Mesendoderm (in vitro differentiated cells): ENCODE data around the gene SELENON.

Source experiments
- DNase-seq: peaks from one replicate; pipeline ENCODE4 v3.0.0; 2013
- H2AK5ac ChIP-seq: 2 replicates; pipeline ENCODE4 v1.6.1; 2013; ENCODE audit warnings: low read length, inconsistent platforms
- H2BK120ac ChIP-seq: 2 replicates; pipeline ENCODE4 v1.6.1; 2013; ENCODE audit warnings: low read depth, mild to moderate bottlenecking, low read length, moderate library complexity, mixed read lengths
- H2BK15ac ChIP-seq: replicated peaks from 2 replicates; pipeline ENCODE4 v1.6.1; 2013; ENCODE audit warnings: low read depth, mild to moderate bottlenecking, moderate library complexity
- H2BK5ac ChIP-seq: 2 replicates; pipeline ENCODE4 v1.6.1; 2013; ENCODE audit warnings: low read length, inconsistent platforms
- H3K18ac ChIP-seq: 2 replicates; pipeline ENCODE4 v1.6.1; 2013; ENCODE audit warnings: mild to moderate bottlenecking, low read length, mixed read lengths
- H3K23ac ChIP-seq: one replicate; pipeline ENCODE4 v1.6.1; 2013; ENCODE audit warnings: low read length
- H3K27ac ChIP-seq: 2 replicates; pipeline ENCODE4 v1.5.1; 2013; ENCODE audit warnings: low read depth, mild to moderate bottlenecking, inconsistent platforms, low read length, moderate library complexity
- H3K27me3 ChIP-seq: 2 replicates; pipeline ENCODE4 v1.6.1; 2013; ENCODE audit warnings: low read length, control low read depth, mild to moderate bottlenecking, inconsistent platforms; ENCODE audit not compliant: insufficient read depth, poor library complexity
- H3K36me3 ChIP-seq: 2 replicates; pipeline ENCODE4 v1.6.1; 2013; ENCODE audit warnings: low read length, inconsistent platforms; ENCODE audit not compliant: control insufficient read depth, insufficient read depth
- H3K4ac ChIP-seq: one replicate; pipeline ENCODE4 v1.6.1; 2013; ENCODE audit warnings: low read depth, mild to moderate bottlenecking, low read length, moderate library complexity
- H3K4me1 ChIP-seq: 2 replicates; pipeline ENCODE4 v1.6.1; 2013; ENCODE audit warnings: low read depth, low read length, inconsistent platforms; ENCODE audit not compliant: control insufficient read depth
- H3K4me2 ChIP-seq: 2 replicates; pipeline ENCODE4 v1.6.1; 2013; ENCODE audit warnings: low read length
- H3K4me3 ChIP-seq: 2 replicates; pipeline ENCODE4 v1.5.1; 2013; ENCODE audit warnings: mild to moderate bottlenecking, low read length
- H3K56ac ChIP-seq: one replicate; pipeline ENCODE4 v1.6.1; 2013; ENCODE audit warnings: low read length
- H3K79me1 ChIP-seq: 2 replicates; pipeline ENCODE4 v1.6.1; 2013; ENCODE audit warnings: low read length, inconsistent platforms
- H3K79me2 ChIP-seq: 2 replicates; pipeline ENCODE4 v1.6.1; 2013; ENCODE audit warnings: mild to moderate bottlenecking, low read length; ENCODE audit not compliant: control insufficient read depth, insufficient read depth
- H3K9ac ChIP-seq: 2 replicates; pipeline ENCODE4 v1.6.1; 2013; ENCODE audit warnings: low read length, inconsistent platforms
- H4K5ac ChIP-seq: one replicate; pipeline ENCODE4 v1.6.1; 2013; ENCODE audit warnings: low read length
- H4K8ac ChIP-seq: one replicate; pipeline ENCODE4 v1.6.1; 2013; ENCODE audit warnings: low read depth, mild to moderate bottlenecking, control low read depth, low read length, moderate library complexity
- WGBS: extraction: QIAGEN DNeasy Blood & Tissue Kit; methylation state at CpG from one replicate; pipeline ENCODE4 v1.1.7; 2013; ENCODE audit warnings: low lambda C conversion rate, missing lambda C conversion rate; ENCODE audit not compliant: insufficient coverage; ENCODE audit errors: extremely low coverage; 5-methylcytosine and 5-hydroxymethylcytosine counted together

Gene SELENON

DNA sequence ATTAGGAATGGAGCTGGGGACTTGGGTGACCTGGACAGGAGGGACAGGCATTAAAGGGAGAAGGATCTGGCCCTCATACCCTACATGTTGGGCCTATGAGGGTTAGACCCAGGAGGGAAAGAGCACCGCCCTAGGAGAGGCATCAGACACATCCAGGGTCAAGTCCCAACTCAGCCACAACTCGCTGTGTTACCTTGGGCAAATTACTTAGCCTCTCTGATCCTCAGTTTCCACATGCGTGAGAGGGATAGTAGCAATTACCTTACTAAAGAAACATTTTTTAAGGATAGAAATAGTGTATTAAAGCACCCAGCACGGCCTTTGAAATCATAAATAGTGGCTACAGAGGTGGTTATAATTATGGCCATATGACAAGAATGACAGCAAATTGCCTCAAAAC lies 20.1 kb upstream of the SELENON start:
- Histone ChIP-seq H2BK5ac (peak overlapping the region; percentile 42), H3K27me3 (no peaks in the 10 kb centered on the region), H2BK120ac (no peak overlapping the region), H3K4me3 (no peak overlapping the region), H2BK15ac (no peak overlapping the region), H3K9ac (peak overlapping the region; percentile 9), H3K36me3 (no peaks in the 10 kb centered on the region), H3K4me1 (peaks cover 10% of the 10 kb centered on the region), H3K56ac (no peak overlapping the region), H3K23ac (no peak overlapping the region), H3K4ac (no peak overlapping the region), H3K4me2 (no peak overlapping the region), H3K79me1 (no peaks in the 10 kb centered on the region), H4K5ac (no peak overlapping the region), H4K8ac (no peak overlapping the region), H3K27ac (no peak overlapping the region), H3K79me2 (no peaks in the 10 kb centered on the region), H3K18ac (peak overlapping the region; percentile 33), H2AK5ac (no peak overlapping the region)
- no CpG with 5 or more reads among the region's 4 CpGs for WGBS
- no peak for DNase-seq

DNA sequence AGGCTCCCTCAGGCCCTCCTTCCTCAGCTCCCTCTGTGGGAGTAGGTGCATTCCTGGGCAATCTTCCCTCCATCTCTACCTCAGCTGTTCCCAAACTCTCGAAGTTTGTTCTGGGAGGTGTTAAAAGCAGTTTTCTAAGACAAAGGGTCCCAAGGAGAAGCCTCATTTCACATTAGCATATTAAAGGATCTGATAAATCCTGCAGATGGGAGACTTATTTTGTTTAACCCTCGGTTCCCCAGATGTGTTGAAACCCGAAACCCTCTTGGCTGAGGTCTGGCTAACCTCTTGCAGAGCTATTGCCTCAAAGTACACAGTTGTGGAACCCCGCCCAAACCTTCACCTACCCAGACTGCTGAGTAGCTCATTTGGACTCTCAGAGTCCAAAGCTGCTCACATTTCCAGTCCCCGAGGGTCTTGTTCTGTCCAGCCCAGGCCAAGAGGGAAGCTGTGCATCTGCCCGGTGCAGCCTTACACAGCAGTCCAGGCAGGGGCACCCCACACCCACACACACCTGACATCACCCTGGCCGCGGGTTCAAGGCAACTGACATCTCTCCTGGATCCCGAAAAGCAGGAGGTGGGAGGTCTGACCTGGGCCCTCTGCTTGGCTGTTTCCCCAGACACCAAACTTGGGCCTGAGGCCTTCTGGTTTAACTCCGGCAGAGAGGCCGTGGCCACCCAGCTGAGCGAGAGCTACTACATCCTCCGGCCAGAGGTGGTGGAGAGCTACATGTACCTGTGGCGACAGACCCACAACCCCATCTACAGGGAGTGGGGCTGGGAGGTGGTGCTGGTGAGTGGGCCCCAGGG lies 19.5 kb upstream of the SELENON start:
- peak overlapping the region; percentile 62 for H2AK5ac ChIP-seq
- no peak overlapping the region for H2BK120ac ChIP-seq
- no peak overlapping the region for H2BK15ac ChIP-seq
- H3K18ac ChIP-seq, result no peak overlapping the region
- peak; percentile 91 for DNase-seq
- H4K5ac ChIP-seq, result no peak overlapping the region
- H4K8ac ChIP-seq, result no peak overlapping the region
- no peak overlapping the region for H3K4me2 ChIP-seq
- H3K9ac ChIP-seq, result peak overlapping the region; percentile 44
- H3K79me2 ChIP-seq, result no peaks in the 10 kb centered on the region
- H3K36me3 ChIP-seq, result no peaks in the 10 kb centered on the region
- peak overlapping the region; percentile 24 for H3K23ac ChIP-seq
- peaks cover 10% of the 10 kb centered on the region for H3K4me1 ChIP-seq
- H3K4ac ChIP-seq, result no peak overlapping the region
- H3K27me3 ChIP-seq, result no peaks in the 10 kb centered on the region
- H2BK5ac ChIP-seq, result no peak overlapping the region
- H3K79me1 ChIP-seq, result no peaks in the 10 kb centered on the region
- H3K27ac ChIP-seq, result no peak overlapping the region
- H3K4me3 ChIP-seq, result no peak overlapping the region
- H3K56ac ChIP-seq, result peak overlapping the region; percentile 67
- WGBS, result no CpG with 5 or more reads among the region's 14 CpGs

DNA sequence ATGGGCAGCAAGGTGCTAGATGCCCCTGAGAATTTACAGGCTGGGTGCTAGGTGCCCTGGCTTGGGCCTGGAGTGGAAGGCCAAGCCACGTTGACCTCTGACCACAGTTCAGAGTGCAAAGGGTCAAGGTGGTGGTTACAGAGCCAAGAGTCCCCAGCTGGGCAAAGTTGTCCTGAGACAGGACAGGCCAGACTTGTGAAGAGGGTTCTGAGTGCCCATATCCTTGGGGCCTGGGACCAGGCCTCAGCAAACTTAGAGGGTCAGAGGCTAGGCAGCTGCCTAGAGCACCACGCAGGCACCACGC lies 18.9 kb upstream of the SELENON start:
- WGBS, result no CpG with 5 or more reads among the region's 3 CpGs
- DNase-seq, result no peak
- no peak overlapping the region for H3K4me2 ChIP-seq
- peak overlapping the region; percentile 67 for H3K56ac ChIP-seq
- H2BK5ac ChIP-seq, result no peak overlapping the region
- H4K8ac ChIP-seq, result no peak overlapping the region
- no peak overlapping the region for H3K4ac ChIP-seq
- no peaks in the 10 kb centered on the region for H3K79me2 ChIP-seq
- no peak overlapping the region for H3K9ac ChIP-seq
- H4K5ac ChIP-seq, result no peak overlapping the region
- H3K79me1 ChIP-seq, result no peaks in the 10 kb centered on the region
- peaks cover 10% of the 10 kb centered on the region for H3K4me1 ChIP-seq
- no peaks in the 10 kb centered on the region for H3K27me3 ChIP-seq
- no peak overlapping the region for H3K27ac ChIP-seq
- H2BK15ac ChIP-seq, result no peak overlapping the region
- H2AK5ac ChIP-seq, result peak overlapping the region; percentile 62
- H3K18ac ChIP-seq, result no peak overlapping the region
- H3K36me3 ChIP-seq, result no peaks in the 10 kb centered on the region
- H2BK120ac ChIP-seq, result no peak overlapping the region
- peak overlapping the region; percentile 24 for H3K23ac ChIP-seq
- no peak overlapping the region for H3K4me3 ChIP-seq

DNA sequence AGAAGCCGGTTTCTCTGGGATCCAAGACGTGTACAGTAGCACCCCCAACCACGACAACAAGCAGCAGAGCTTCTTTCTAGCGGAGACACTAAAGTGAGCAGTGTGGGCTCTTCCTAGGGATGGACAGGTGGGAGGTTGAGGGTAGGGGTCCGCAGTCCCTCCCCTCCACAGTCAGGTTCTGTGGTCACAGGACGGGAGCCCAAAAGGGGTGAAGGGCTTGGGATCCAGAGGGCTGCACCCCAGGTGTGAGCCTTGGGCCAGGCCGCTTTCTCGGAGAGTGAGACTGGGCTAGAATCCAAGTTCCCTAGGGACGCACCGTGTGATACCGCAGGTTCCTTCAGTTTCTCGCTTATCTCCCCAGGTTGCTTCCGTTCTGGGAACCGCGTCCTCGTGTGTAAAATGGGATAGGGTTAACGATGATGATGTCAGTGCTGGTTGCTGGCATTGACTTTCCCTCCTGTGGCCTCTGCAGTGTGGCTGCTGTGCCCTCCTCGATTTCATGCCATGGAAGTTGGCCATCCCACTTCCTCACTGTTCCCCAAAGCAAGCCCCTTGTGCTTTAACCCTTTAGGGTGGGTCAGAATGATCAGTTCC lies 17.3 kb upstream of the SELENON start:
- no peak overlapping the region for H2BK5ac ChIP-seq
- no peak overlapping the region for H3K56ac ChIP-seq
- no peaks in the 10 kb centered on the region for H3K79me2 ChIP-seq
- H3K4me2 ChIP-seq, result no peak overlapping the region
- H3K27me3 ChIP-seq, result no peaks in the 10 kb centered on the region
- no peak overlapping the region for H3K18ac ChIP-seq
- no peak overlapping the region for H2BK120ac ChIP-seq
- no peak overlapping the region for H3K23ac ChIP-seq
- H3K27ac ChIP-seq, result no peak overlapping the region
- H2AK5ac ChIP-seq, result no peak overlapping the region
- no peaks in the 10 kb centered on the region for H3K79me1 ChIP-seq
- H3K4me3 ChIP-seq, result no peak overlapping the region
- H4K5ac ChIP-seq, result no peak overlapping the region
- DNase-seq, result no peak
- no peak overlapping the region for H4K8ac ChIP-seq
- H3K9ac ChIP-seq, result no peak overlapping the region
- no CpG with 5 or more reads among the region's 18 CpGs for WGBS
- no peaks in the 10 kb centered on the region for H3K36me3 ChIP-seq
- peaks cover 10% of the 10 kb centered on the region for H3K4me1 ChIP-seq
- H3K4ac ChIP-seq, result no peak overlapping the region
- no peak overlapping the region for H2BK15ac ChIP-seq

DNA sequence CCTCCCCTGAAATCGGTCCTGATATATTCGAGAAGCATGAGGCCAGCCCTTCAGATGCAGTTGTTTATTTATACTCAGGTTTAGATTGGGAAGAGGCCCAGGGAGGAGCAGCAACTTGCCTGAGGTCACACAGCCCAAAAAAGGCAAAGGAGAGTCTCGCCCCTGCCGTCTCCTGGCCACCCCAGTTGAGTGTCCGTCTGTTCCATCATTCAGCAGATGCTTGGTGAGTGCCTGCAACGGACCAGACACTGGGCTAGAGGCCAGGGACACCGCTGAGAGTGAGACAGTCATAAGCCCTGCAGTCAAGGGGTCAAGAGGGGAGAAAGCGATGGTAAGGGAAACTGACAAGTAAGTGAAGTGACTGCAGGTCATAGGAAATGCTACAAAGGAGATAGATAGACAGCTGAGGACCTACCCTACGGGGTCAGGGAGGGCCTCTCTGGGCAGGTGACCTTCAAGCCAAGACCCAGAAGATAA lies 15.4 kb upstream of the SELENON start:
- WGBS, result no CpG with 5 or more reads among the region's 9 CpGs
- no peak overlapping the region for H3K9ac ChIP-seq
- no peak overlapping the region for H4K5ac ChIP-seq
- no peak overlapping the region for H3K4me3 ChIP-seq
- H3K27ac ChIP-seq, result no peak overlapping the region
- H3K18ac ChIP-seq, result no peak overlapping the region
- no peak overlapping the region for H2BK15ac ChIP-seq
- DNase-seq, result no peak
- H3K79me2 ChIP-seq, result no peaks in the 10 kb centered on the region
- H3K4ac ChIP-seq, result no peak overlapping the region
- peaks cover 10% of the 10 kb centered on the region for H3K4me1 ChIP-seq
- no peak overlapping the region for H3K4me2 ChIP-seq
- no peak overlapping the region for H3K23ac ChIP-seq
- H3K36me3 ChIP-seq, result no peaks in the 10 kb centered on the region
- no peak overlapping the region for H2BK5ac ChIP-seq
- H2BK120ac ChIP-seq, result no peak overlapping the region
- no peaks in the 10 kb centered on the region for H3K27me3 ChIP-seq
- no peak overlapping the region for H4K8ac ChIP-seq
- no peak overlapping the region for H2AK5ac ChIP-seq
- H3K79me1 ChIP-seq, result no peaks in the 10 kb centered on the region
- no peak overlapping the region for H3K56ac ChIP-seq
